HEK293T (cell line): ENCODE results near the gene LCTL.

Source experiments
- ARNT ChIP-seq: fragments of 450-650 bp; IDR thresholded peaks from 2 replicates; pipeline ENCODE4 v1.6.1; 2017; ENCODE audit warnings: mild to moderate bottlenecking
- BHLHE40 ChIP-seq: fragments of 450-650 bp; IDR thresholded peaks from 2 replicates; pipeline ENCODE4 v1.6.1; 2016; ENCODE audit warnings: mild to moderate bottlenecking, moderate library complexity, borderline replicate concordance
- ELF4 ChIP-seq: fragments of 450-650 bp; IDR thresholded peaks from 2 replicates; pipeline ENCODE4 v1.6.1; 2017; ENCODE audit warnings: antibody characterized with exemption
- FOXA1 ChIP-seq: fragments of 450-650 bp; IDR thresholded peaks from 2 replicates; pipeline ENCODE4 v1.6.1; 2016; ENCODE audit warnings: mild to moderate bottlenecking
- FOXM1 ChIP-seq: fragments of 450-650 bp; IDR thresholded peaks from 2 replicates; pipeline ENCODE4 v1.6.1; 2017; ENCODE audit warnings: mild to moderate bottlenecking, borderline replicate concordance
- HDGF ChIP-seq: fragments of 450-650 bp; IDR thresholded peaks from 2 replicates; pipeline ENCODE4 v1.6.1; 2017; ENCODE audit warnings: antibody characterized with exemption, borderline replicate concordance
- LEF1 ChIP-seq: fragments of 450-650 bp; IDR thresholded peaks from 2 replicates; pipeline ENCODE4 v1.6.1; 2017; ENCODE audit warnings: mild to moderate bottlenecking, borderline replicate concordance
- SP1 ChIP-seq: fragments of 450-650 bp; IDR thresholded peaks from 2 replicates; pipeline ENCODE4 v1.6.1; 2017
- ZNF384 ChIP-seq: fragments of 450-650 bp; IDR thresholded peaks from 2 replicates; pipeline ENCODE4 v1.6.1; 2016
- TF ChIP-seq, protein P1 (sequence below): fragments of 450-650 bp; IDR thresholded peaks from 2 replicates; pipeline ENCODE4 v1.6.1; 2016

DNA sequence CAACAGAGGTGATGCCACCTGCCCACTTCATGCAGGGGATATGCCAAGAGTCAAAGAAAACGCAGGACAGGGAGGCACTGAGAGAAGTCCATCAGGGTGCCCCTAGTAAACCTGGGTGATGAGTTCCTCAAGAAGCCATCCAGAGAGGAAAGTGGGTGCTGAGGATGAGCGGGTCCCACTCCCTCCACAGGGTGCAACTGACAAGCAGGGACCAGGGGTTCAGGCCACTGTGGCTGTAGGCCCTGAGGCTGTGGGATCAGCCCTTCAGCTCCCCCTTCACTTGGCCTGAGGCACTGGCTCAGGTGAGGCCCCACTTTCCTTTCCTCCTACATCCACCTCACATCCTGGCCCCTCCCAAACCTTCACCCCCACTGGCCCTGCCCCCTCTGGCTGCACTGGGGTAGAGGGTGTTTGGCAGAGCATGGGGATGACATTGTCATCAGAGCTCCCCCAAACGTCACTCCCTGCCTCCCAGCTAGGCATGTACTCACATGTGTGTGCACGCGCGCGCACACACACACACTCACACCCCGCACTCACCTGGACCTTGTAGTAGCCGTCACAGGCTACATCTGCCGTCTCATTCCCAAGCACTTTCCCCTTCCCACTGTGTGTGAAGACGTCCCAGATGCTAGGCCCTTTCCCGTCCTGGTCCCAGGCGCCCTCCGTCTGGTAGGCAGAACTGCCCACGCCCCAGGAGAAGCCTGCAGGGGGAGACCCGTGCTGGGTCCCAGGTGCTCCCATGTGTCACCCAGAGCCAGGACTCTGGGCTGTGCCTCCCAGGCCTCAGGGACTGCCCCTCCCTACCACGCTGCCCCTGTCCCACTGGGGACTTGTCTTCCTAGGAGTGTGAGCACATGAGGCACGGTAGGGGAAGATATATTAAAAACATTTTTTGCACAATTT is 1.4 kb downstream of the LCTL start:
- TF ChIP-seq ELF4: no peak
- no peak for TF ChIP-seq FOXA1
- no peak for TF ChIP-seq SP1
- TF ChIP-seq BHLHE40: no peak
- TF ChIP-seq HDGF: no peak
- no peak for TF ChIP-seq ARNT
- TF ChIP-seq LEF1: no peak
- no peak for TF ChIP-seq FOXM1
- no peak for TF ChIP-seq ZNF384
- TF ChIP-seq, protein P1, sequence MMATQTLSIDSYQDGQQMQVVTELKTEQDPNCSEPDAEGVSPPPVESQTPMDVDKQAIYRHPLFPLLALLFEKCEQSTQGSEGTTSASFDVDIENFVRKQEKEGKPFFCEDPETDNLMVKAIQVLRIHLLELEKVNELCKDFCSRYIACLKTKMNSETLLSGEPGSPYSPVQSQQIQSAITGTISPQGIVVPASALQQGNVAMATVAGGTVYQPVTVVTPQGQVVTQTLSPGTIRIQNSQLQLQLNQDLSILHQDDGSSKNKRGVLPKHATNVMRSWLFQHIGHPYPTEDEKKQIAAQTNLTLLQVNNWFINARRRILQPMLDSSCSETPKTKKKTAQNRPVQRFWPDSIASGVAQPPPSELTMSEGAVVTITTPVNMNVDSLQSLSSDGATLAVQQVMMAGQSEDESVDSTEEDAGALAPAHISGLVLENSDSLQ: no peak
